Uterus (tissue), 4 donors: ENCODE results near the gene ARHGEF17. TPM values are rescaled to one million over a fixed set of nuclear protein-coding genes. Genes with fewer than 3 reads are reported as not detected.
A peak's percentile ranks its signal among the peaks of the same experiment; 100 is the strongest.
"Not testable (repeated sequence)": the region's sequence is repeated elsewhere in the genome, so short reads cannot be mapped to it uniquely, and the experiment has no call there.

ENCODE experiments used
- DNase-seq, 2 donors: peaks; one replicate each; pipeline ENCODE4 v3.0.0-alpha.2; 2019 to 2020
- H3K27ac ChIP-seq, 2 donors: fragments of 200-600 bp; sonication (generic); 1 replicate in 1 of 2; 2 replicates in 1 of 2; pipeline ENCODE4 v1.5.1; 2016 to 2018
- H3K27me3 ChIP-seq, 2 donors: fragments of 200-600 bp; sonication (generic); one replicate each; pipeline ENCODE4 v1.5.1; 2018 to 2019; ENCODE audit warnings: control low read depth in 1 of 2
- H3K36me3 ChIP-seq, 2 donors: fragments of 200-600 bp; sonication (generic); one replicate each; pipeline ENCODE4 v1.5.1; 2019; ENCODE audit warnings: control low read depth in 1 of 2
- H3K4me1 ChIP-seq, 2 donors: fragments of 200-600 bp; sonication (generic); one replicate each; pipeline ENCODE4 v1.5.1; 2018 to 2019; ENCODE audit warnings: control low read depth in 1 of 2
- H3K4me3 ChIP-seq, 2 donors: fragments of 200-600 bp; sonication (generic); 1 replicate in 1 of 2; 2 replicates in 1 of 2; pipeline ENCODE4 v1.5.1; 2018 to 2019; ENCODE audit warnings: mild to moderate bottlenecking in 1 of 2
- H3K9me3 ChIP-seq, 2 donors: fragments of 200-600 bp; sonication (generic); one replicate each; pipeline ENCODE4 v1.5.1; 2019; ENCODE audit warnings: control low read depth in 1 of 2
- POLR2A ChIP-seq, 2 donors: fragments of 450-650 bp; IDR thresholded peaks; one replicate each; pipeline ENCODE4 v1.6.1; 2016; ENCODE audit warnings: antibody characterized with exemption in 2 of 2, mild to moderate bottlenecking in 1 of 2, moderate library complexity in 1 of 2
- intact Hi-C: fragments of 100-400 bp; cut with DNase I; formaldehyde crosslinking; loops from one replicate; pipeline ENCODE4 v1.15.1; 2023; ENCODE audit warnings: low total_unique reads
- total RNA-seq, 4 donors: library from RNA; depleted of rRNA in 3 of 4; stranded (reverse); fragments of >200 nt in 3 of 4; gene quantifications; one replicate each; pipeline versions ENCODE4 v1.1.0 to v1.2.4, GENCODE V29; 2014 to 2023
- TF ChIP-seq, protein P1 (sequence below), 4 experiments: fragments of 200-600 bp in 2 of 4; fragments of 450-650 bp in 2 of 4; sonication (generic) in 2 of 4; IDR thresholded peaks; one replicate each; pipeline ENCODE4 v1.5.1; 2016 to 2019; ENCODE audit warnings: antibody characterized with exemption in 4 of 4, mild to moderate bottlenecking in 2 of 4, moderate library complexity in 1 of 4
- donor health status: DM: yes; HTN: yes; CAD: no.

ARHGEF17 gene
- total RNA-seq, 4 donors from 2014 or later = 17.9 to 174 (median 58.6) TPM

DNA sequence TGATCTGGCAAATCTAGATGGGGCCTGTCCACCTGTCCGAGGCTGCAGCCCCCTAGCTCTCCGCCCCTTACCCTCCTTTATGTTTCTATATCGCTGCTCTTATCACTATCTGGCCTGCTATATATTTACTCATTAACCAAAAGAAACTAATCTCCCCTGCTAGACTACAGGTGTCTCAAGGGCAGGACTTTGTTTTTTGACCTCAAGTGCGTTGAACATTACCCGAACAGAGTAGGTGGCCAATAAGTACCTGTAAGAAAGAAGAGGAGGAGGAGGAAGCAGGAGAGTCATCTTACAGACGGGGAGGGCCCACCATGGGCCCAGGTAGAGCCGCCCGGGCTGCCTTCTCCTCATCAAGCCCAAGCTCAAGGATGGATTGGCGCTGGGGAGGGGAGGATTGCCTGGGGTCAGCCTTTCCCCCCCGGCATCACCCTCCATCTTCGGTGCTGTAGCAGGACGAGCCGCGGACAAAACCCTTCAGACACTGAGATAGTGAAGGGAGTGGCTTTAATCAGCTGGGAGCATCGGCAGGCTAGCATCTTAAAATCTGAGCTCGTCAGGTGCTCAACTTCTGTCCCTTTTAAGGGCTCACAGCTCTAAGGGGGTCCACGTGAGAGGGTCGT is 37.1 kb upstream of the ARHGEF17 start:
- no peak for DNase-seq
- Histone ChIP-seq H3K4me3 (no peak overlapping the region), H3K27me3 (no peaks in the 10 kb centered on the region), H3K27ac (no peak overlapping the region), H3K4me1 (no peaks in the 10 kb centered on the region), H3K36me3 (no peaks in the 10 kb centered on the region), H3K9me3 (no peaks in the 10 kb centered on the region)
- TF ChIP-seq, protein P1, sequence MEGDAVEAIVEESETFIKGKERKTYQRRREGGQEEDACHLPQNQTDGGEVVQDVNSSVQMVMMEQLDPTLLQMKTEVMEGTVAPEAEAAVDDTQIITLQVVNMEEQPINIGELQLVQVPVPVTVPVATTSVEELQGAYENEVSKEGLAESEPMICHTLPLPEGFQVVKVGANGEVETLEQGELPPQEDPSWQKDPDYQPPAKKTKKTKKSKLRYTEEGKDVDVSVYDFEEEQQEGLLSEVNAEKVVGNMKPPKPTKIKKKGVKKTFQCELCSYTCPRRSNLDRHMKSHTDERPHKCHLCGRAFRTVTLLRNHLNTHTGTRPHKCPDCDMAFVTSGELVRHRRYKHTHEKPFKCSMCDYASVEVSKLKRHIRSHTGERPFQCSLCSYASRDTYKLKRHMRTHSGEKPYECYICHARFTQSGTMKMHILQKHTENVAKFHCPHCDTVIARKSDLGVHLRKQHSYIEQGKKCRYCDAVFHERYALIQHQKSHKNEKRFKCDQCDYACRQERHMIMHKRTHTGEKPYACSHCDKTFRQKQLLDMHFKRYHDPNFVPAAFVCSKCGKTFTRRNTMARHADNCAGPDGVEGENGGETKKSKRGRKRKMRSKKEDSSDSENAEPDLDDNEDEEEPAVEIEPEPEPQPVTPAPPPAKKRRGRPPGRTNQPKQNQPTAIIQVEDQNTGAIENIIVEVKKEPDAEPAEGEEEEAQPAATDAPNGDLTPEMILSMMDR (IDR thresholded peaks at IDR 0.05) = no peak
- no peak for TF ChIP-seq POLR2A (IDR thresholded peaks at IDR 0.05)
- intact Hi-C loops = no loop called here

DNA sequence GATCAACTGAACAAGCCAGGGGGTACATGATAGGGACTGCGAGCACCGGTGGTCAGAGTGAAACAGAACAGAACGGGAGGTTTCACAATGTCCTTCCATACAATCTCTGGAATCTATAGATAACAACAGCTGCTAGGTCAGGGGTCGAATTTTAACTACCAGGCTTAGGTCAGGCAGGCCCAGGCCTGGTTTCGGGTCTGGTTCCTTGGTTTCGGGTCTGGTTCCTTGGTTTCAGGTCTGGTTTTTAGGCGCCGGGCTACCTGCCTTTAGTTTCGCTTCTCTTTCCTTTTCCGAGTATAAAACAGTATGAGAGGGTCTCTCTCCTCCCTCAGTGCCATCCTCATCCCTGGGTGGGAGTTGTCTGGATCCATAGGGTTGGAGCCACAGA is 36.6 kb upstream of the ARHGEF17 start:
- DNase-seq, intact Hi-C loops, H3K4me1 ChIP-seq, H3K4me3 ChIP-seq, H3K9me3 ChIP-seq, H3K27me3 ChIP-seq, H3K27ac ChIP-seq, H3K36me3 ChIP-seq: not testable (repeated sequence)

DNA sequence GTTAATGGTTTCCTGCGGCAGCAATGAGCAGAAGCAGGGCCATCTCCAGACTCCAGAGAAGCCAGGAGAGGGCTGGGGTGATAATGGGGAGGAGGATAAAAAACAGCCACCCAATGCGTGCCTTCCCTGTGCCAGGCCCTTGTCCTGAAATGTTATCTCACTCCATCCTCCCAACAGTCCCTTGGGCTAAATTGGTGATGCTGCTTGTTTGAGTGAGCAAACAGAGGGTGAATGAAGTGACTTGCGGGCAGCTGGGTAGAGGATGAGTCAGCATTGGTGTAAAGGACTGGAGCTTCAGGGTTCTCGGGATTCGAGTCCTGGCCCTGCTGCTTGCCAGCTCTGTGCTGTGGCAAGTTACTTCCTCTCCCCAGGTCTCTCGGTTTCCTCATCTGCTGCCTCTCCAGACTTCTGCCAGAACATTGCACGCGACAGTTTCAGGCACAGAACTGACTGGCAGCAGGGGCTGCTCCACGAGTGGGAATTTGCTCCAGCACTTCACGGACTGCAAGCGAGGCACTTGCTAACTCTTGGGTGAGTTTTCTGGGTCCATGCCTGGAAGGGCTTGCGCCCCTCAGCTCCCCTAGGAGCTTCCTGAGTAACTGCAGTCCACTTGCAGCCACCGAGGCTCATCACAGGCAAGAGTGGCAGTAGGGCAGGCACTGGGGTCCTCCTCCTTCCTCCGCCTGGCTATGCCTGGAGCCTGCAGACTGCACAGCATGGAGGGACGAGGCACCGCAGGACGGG is 36.0 kb upstream of the ARHGEF17 start, which contains the start of gene P2RY6:
Gene P2RY6, plus strand, starts transcription at position 403 of the 744 bp plus-strand sequence. CDS start 24,181 bp downstream, outside the sequence.
- Histone ChIP-seq H3K4me3 (no peak within 1 kb of the TSS), H3K27me3 (no peaks in the 10 kb centered on the region), H3K36me3 (no peaks in the 10 kb centered on the region), H3K4me1 (no peaks in the 10 kb centered on the region), H3K27ac (no peak within 1 kb of the TSS), H3K9me3 (no peaks in the 10 kb centered on the region)
- TF ChIP-seq POLR2A (IDR thresholded peaks at IDR 0.05) = no peak
- intact Hi-C loops = no loop called here
- peak in 1 of 2 donors; percentile 16 for DNase-seq

DNA sequence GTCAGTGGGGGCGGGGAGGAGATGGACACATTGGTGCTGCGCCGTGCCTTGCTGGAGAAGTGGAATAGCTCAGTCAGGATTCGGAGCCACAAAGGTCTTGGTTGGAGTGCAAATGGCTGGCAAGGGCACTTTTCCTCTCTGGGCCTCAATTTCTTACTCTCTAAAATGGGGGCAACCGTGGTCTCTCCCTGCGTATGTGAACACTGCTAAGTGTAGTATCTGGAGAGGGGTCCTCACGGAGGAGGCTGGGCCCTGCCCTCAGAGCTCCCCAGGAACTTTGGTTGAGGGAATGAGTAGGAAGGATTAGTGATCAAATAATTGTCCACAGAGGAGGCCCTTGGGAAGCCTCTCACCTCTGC is 35.4 kb upstream of the ARHGEF17 start:
- no peak overlapping the region for H3K27ac ChIP-seq
- DNase-seq = no peak

DNA sequence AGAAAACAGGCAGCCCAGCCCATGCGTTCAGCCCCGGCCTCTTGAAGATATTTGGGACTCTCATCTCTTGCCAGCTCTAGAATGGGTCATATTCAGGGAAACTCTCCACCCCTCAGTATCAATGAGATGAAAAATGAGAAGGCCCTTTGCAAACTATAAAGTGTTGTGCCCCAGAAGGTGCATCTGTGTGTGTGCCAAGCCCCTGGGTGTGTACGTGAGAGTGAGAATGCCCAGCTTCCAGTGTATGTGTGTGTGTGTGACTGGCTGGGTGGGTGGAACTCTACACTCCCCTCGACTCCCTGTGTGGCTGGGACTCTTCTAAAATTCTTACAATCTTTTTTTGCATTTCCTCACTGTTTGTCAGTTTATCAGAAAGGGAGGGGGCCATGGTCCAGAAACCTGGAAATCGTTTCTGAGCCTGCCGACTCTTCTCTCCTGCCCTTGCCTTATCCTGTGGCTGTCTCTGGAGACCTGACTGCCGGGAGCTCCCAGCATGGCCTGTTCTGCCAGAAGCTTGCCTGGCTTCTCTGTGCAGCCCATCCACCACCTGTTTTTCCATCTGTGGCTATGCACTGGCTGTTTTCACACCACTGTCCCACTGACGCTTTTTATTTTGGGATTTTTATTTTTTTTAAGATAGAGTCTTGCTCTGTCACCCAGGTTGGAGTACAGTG is 34.7 kb upstream of the ARHGEF17 start:
- intact Hi-C loops = no loop called here
- H3K27me3 ChIP-seq = no peaks in the 10 kb centered on the region
- no peaks in the 10 kb centered on the region for H3K4me1 ChIP-seq
- DNase-seq = peak in 1 of 2 donors; percentile 2
- H3K9me3 ChIP-seq = no peaks in the 10 kb centered on the region
- TF ChIP-seq, protein P1 (IDR thresholded peaks at IDR 0.05) = no peak
- no peak for TF ChIP-seq POLR2A (IDR thresholded peaks at IDR 0.05)
- no peak overlapping the region for H3K27ac ChIP-seq
- H3K36me3 ChIP-seq = no peaks in the 10 kb centered on the region
- no peak overlapping the region for H3K4me3 ChIP-seq

More for the DNA sequence above, 35.4 kb upstream of the ARHGEF17 start:
- intact Hi-C loops = no loop called here
- TF ChIP-seq, protein P1 (IDR thresholded peaks at IDR 0.05) = no peak
- no peak for TF ChIP-seq POLR2A (IDR thresholded peaks at IDR 0.05)
- no peaks in the 10 kb centered on the region for H3K36me3 ChIP-seq
- H3K27me3 ChIP-seq = no peaks in the 10 kb centered on the region
- no peak overlapping the region for H3K4me3 ChIP-seq
- no peaks in the 10 kb centered on the region for H3K4me1 ChIP-seq
- H3K9me3 ChIP-seq = no peaks in the 10 kb centered on the region

DNA sequence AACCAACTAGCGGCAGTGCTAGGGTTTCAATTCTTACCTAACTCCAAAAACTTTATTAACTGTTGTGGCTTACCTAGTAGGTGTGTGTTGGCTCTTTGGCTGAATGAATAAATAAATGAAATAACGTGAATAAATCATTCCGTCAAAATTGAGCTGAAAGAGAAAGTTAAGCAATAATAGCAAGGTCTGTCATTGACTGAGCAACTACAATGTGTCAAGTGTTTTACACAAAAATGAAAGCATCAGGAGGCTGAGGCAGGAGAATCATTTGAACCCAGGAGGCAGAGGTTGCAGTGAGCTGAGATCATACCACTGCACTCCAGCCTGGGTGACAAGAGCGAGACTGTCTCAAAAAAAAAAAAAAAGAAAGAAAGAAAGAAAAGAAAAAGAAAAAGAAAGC is 33.9 kb upstream of the ARHGEF17 start:
- H3K27ac ChIP-seq, H3K4me3 ChIP-seq, DNase-seq, H3K36me3 ChIP-seq, H3K4me1 ChIP-seq, intact Hi-C loops, H3K27me3 ChIP-seq, H3K9me3 ChIP-seq: not testable (repeated sequence)
